Body of pancreas (tissue), 4 donors: ENCODE results near the gene PMM1. TPM values are rescaled to one million over a fixed set of nuclear protein-coding genes. Genes with fewer than 3 reads are reported as not detected.

Experiments used
- ATAC-seq: fragments of 150-250 bp; one replicate; pipeline ENCODE4 v1.9.1; 2016
- DNase-seq, 4 donors: peaks; one replicate each; pipeline ENCODE4 v3.0.0-alpha.2; 2019
- H3K27ac ChIP-seq, 4 donors: fragments of 200-600 bp; sonication (generic); 1 replicate in 3 of 4; 2 replicates in 1 of 4; pipeline versions ENCODE4 v1.5.1 to v1.6.1; 2016 to 2019; ENCODE audit warnings: mild to moderate bottlenecking in 1 of 4, mixed read lengths in 1 of 4, moderate library complexity in 1 of 4
- H3K27me3 ChIP-seq, 2 donors: fragments of 200-600 bp; sonication (generic); one replicate each; pipeline ENCODE4 v1.6.0; 2016; ENCODE audit warnings: mild to moderate bottlenecking in 1 of 2
- H3K36me3 ChIP-seq, 2 donors: fragments of 200-600 bp; sonication (generic); replicated peaks in 1 of 2; 2 replicates each; pipeline ENCODE4 v1.5.1; 2016; ENCODE audit warnings: low read depth in 2 of 2; ENCODE audit not compliant: insufficient read depth in 1 of 2
- H3K4me1 ChIP-seq: fragments of 200-600 bp; sonication (generic); one replicate; pipeline ENCODE4 v1.6.0; 2016
- H3K4me3 ChIP-seq, 2 donors: fragments of 200-600 bp; sonication (generic); 1 replicate in 1 of 2; 2 replicates in 1 of 2; pipeline ENCODE4 v1.5.1; 2016 to 2019
- H3K9me3 ChIP-seq, 3 donors: fragments of 200-600 bp; sonication (generic); 1 replicate in 2 of 3; 2 replicates in 1 of 3; pipeline ENCODE4 v1.5.1; 2016
- POLR2A ChIP-seq, 3 donors: fragments of 450-650 bp; IDR thresholded peaks; one replicate each; pipeline ENCODE4 v1.6.1; 2016; ENCODE audit warnings: antibody characterized with exemption in 3 of 3, mild to moderate bottlenecking in 2 of 3
- WGBS, 2 donors: methylation state at CpG; one replicate each; pipeline ENCODE4 v1.1.5; 2017; 5-methylcytosine and 5-hydroxymethylcytosine counted together
- intact Hi-C: fragments of 100-400 bp; cut with DNase I; formaldehyde crosslinking; loops from one replicate; pipeline ENCODE4 v1.15.1; 2023
- total RNA-seq, 2 donors: library from RNA; depleted of rRNA; stranded (reverse); fragments of >200 nt; gene quantifications; one replicate each; pipeline ENCODE4 v1.1.0, GENCODE V29; 2016
- TF ChIP-seq, protein P1 (sequence below), 7 experiments: fragments of 450-650 bp in 4 of 7; fragments of 200-600 bp in 3 of 7; sonication (generic) in 3 of 7; IDR thresholded peaks; one replicate each; pipeline ENCODE4 v1.5.1; 2016 to 2019; ENCODE audit warnings: antibody characterized with exemption in 7 of 7

Gene PMM1
- total RNA-seq, 2 donors from 2014 or later: 49.3 to 54.1 TPM

DNA sequence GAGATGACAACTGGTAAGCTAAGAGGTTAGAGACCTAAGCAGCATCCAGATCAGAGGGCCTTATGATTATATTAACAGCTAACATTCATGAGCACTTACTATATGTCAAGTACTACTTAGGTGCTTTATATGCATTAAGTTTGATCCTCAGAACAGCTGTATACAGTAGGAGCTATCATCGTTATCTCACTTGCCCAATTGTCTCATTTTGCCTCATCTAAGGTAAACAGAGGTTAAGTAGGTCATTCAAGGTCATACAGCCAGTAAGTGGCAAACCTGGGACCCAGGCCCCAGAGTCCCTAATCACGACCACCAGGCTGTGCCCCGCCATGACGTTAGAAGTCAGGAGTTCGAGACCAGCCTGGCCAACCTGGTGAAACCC lies 40.8 kb downstream of the PMM1 start:
- TF ChIP-seq POLR2A (IDR thresholded peaks at IDR 0.05): no peak
- TF ChIP-seq, protein P1, sequence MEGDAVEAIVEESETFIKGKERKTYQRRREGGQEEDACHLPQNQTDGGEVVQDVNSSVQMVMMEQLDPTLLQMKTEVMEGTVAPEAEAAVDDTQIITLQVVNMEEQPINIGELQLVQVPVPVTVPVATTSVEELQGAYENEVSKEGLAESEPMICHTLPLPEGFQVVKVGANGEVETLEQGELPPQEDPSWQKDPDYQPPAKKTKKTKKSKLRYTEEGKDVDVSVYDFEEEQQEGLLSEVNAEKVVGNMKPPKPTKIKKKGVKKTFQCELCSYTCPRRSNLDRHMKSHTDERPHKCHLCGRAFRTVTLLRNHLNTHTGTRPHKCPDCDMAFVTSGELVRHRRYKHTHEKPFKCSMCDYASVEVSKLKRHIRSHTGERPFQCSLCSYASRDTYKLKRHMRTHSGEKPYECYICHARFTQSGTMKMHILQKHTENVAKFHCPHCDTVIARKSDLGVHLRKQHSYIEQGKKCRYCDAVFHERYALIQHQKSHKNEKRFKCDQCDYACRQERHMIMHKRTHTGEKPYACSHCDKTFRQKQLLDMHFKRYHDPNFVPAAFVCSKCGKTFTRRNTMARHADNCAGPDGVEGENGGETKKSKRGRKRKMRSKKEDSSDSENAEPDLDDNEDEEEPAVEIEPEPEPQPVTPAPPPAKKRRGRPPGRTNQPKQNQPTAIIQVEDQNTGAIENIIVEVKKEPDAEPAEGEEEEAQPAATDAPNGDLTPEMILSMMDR (IDR thresholded peaks at IDR 0.05): no peak
- no peak for DNase-seq

DNA sequence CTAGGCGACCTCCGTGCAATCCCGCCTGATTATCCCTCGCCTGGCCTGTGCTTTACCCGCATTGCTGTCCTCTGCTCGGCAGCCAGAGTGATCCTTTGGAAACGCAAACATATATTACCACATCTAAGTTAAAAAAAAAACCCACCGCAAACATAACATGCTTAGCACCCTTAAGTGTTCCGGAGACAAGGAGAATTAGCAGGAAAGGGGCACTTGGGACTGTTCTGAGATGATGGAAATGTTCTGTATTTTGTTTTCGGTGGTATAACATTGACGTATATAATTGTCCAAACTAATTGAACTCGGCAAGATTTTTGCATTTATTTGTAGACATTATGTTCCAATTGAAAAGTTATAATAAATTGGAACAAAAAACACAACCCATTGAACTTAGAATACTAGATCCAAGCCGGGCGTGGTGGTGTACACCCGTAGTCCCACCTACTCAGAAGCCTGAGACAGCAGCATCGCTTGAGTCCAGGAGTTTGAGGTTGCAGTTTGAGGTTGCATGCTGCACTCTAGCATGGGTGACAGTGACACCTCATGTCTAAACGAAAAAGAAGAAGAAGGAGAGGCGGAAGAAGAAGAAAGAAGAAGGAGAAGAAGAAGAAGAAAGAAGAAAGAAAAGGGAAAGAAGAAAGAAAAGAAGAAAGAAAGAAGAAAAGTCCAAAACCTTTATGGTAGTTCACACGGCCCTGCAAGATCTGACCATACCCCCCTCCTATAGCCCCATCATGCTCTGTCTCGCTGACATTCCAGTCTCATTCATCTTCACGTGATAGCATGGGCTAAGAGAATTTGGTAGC lies 44.8 kb downstream of the PMM1 start:
- H3K4me3 ChIP-seq: no peak overlapping the region
- intact Hi-C loops: no loop called here
- 20 to 21% methylated on average over 21 of the region's 21 CpGs for WGBS, 2 donors
- H3K36me3 ChIP-seq: no peaks in the 10 kb centered on the region
- DNase-seq (no peak), ATAC-seq (no peak)
- TF ChIP-seq, protein P1 (IDR thresholded peaks at IDR 0.05): no peak
- no peak for TF ChIP-seq POLR2A (IDR thresholded peaks at IDR 0.05)
- H3K9me3 ChIP-seq: no peaks in the 10 kb centered on the region
- H3K27me3 ChIP-seq: no peaks in the 10 kb centered on the region
- H3K4me1 ChIP-seq: peaks cover 31% of the 10 kb centered on the region
- peak overlapping the region in 3 of 4 donors; percentile 62 to 86 (median 85) for H3K27ac ChIP-seq

More for the DNA sequence above, 40.8 kb downstream of the PMM1 start:
- intact Hi-C loops: no loop called here
- Histone ChIP-seq H3K27me3 (no peaks in the 10 kb centered on the region), H3K9me3 (no peaks in the 10 kb centered on the region), H3K36me3 (no peaks in the 10 kb centered on the region), H3K4me1 (peaks cover 8% of the 10 kb centered on the region), H3K27ac (no peak overlapping the region), H3K4me3 (no peak overlapping the region)
- 64 to 88% methylated on average over 4 to 5 of the region's 5 CpGs for WGBS, 2 donors
- ATAC-seq: no peak

DNA sequence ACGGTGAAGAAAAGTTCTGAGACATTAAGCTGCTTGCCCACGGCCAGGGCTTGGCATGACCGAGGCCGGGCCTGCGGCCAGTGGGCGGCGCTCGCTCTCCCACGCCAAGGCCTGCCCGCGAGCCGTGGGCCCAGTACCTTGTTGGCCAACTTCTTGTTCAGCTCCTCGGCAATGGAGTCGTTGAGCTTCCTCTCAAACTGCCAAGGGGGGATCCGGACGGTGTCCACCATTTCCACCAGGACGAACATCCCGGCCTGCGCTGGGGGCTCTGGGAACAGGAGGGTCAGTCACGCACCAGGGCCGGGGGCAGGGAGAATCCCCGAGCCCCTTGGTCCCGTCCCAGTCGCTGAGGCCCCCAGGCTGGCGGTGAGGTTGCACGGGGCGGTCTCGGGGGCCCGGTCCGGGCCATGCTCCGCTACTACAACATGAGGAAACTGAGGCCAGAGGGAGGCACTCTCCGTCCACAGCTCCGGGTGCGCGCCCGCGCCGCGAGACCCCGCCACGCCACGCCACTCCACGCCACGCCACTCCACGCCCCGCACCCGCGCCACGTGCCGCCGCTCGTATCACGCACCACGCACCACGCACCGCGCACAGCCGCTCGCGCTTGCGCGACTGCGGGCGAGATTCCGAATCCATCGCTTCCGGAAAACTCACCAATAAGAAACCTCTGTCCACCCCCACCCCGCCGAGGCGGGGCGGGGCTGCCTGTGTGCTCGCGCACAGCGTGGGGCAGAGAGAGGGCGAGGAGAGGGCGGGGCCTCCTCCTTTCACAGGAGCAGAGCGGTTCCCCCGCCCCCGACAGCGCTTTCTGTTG lies 45.6 kb downstream of the PMM1 start, which contains the start of gene POLR3H:
POLR3H (minus strand) TSS at position 617 of the 817 bp plus-strand sequence; CDS start at position 248, 369 bp downstream.
- H3K27me3 ChIP-seq: no peaks in the 10 kb centered on the region
- ATAC-seq (peak; percentile 99), DNase-seq (peak; percentile 99 to 100 (median 99))
- peak within 1 kb of the TSS; percentile 43 to 58 for H3K4me3 ChIP-seq
- H3K9me3 ChIP-seq: no peaks in the 10 kb centered on the region
- H3K4me1 ChIP-seq: peaks cover 31% of the 10 kb centered on the region
- 0% methylated on average over 12 to 76 of the region's 80 CpGs for WGBS, 2 donors
- TF ChIP-seq POLR2A (IDR thresholded peaks at IDR 0.05): peak in 2 of 3 donors; percentile 38 to 44
- TF ChIP-seq, protein P1 (IDR thresholded peaks at IDR 0.05): peak; percentile 45 to 75 (median 58)
- intact Hi-C loops: no loop called here
- peak within 1 kb of the TSS; percentile 62 to 86 (median 85) for H3K27ac ChIP-seq
- H3K36me3 ChIP-seq: no peaks in the 10 kb centered on the region

DNA sequence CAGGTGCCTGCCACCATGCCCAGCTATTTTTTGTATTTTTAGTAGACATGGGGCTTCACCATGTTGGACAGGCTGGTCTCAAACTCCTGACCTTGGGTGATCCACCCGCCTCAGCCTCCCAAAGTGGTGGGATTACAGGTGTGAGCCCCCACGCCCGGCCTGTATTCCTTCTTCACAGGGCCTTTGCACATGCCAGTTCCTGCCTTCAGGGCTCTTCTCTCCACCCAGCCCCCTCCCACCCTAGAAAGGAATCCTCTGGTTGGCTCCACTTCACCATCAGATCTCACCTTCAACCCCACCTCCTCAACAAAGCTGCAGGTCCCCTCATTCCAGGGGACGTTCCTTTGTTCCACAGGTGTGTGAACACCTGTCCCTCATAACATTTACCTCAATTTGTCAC lies 47.4 kb downstream of the PMM1 start:
- intact Hi-C loops: no loop called here
- WGBS, 2 donors: 81 to 90% methylated on average over 4 of the region's 4 CpGs
- no peaks in the 10 kb centered on the region for H3K27me3 ChIP-seq
- H3K27ac ChIP-seq: no peak overlapping the region
- no peaks in the 10 kb centered on the region for H3K9me3 ChIP-seq
- TF ChIP-seq, protein P1 (IDR thresholded peaks at IDR 0.05): no peak
- H3K4me3 ChIP-seq: no peak overlapping the region
- ATAC-seq (no peak), DNase-seq (no peak)
- peaks cover 0 to 3% of the 10 kb centered on the region in 2 donors for H3K36me3 ChIP-seq
- peaks cover 31% of the 10 kb centered on the region for H3K4me1 ChIP-seq
